Activated CD4-positive, alpha-beta T cell treated with anti-CD3 and anti-CD28 coated beads, Interleukin-2, amount 50 U/mL, for 16 hours (primary cell): ENCODE data around the gene CTCF.

Experiments used
- DNase-seq: peaks from one replicate; pipeline ENCODE4 v3.0.0-alpha.2; 2020

The CTCF gene

GRCh38 chr16:67551091-67551490 lies 11.2 kb upstream of the CTCF start:
- no peak for DNase-seq

- no peak for DNase-seq
Observed at GRCh38 chr16:67551972-67552371, 10.4 kb upstream of the CTCF start.

GRCh38 chr16:67552476-67552875 lies 9.8 kb upstream of the CTCF start:
- DNase-seq = no peak

- DNase-seq = peak; percentile 81
Observed at GRCh38 chr16:67555795-67556212, 6.5 kb upstream of the CTCF start.

GRCh38 chr16:67558859-67559258 lies 3.5 kb upstream of the CTCF start:
- DNase-seq = no peak

GRCh38 chr16:67560827-67561342 lies 1.4 kb upstream of the CTCF start:
- DNase-seq = no peak

GRCh38 chr16:67561501-67561823 lies 864 bp upstream of the CTCF start:
- DNase-seq = no peak

GRCh38 chr16:67561824-67562525 lies 351 bp upstream of the CTCF start:
- DNase-seq = peak; percentile 99

GRCh38 chr16:67562918-67563707 lies 787 bp downstream of the CTCF start:
- peak; percentile 58 for DNase-seq

- DNase-seq = peak; percentile 46
Observed at GRCh38 chr16:67563708-67564468, 1.6 kb downstream of the CTCF start.

- DNase-seq = no peak
Observed at GRCh38 chr16:67565470-67566100, 3.3 kb downstream of the CTCF start.

- no peak for DNase-seq
Observed at GRCh38 chr16:67571464-67571863, 9.1 kb downstream of the CTCF start.

GRCh38 chr16:67571981-67572431 lies 9.7 kb downstream of the CTCF start:
- no peak for DNase-seq

GRCh38 chr16:67579686-67580085 lies 17.4 kb downstream of the CTCF start:
- no peak for DNase-seq

- no peak for DNase-seq
Observed at GRCh38 chr16:67580202-67580601, 17.9 kb downstream of the CTCF start.

GRCh38 chr16:67593288-67593687 lies 31.0 kb downstream of the CTCF start:
- DNase-seq = no peak

- no peak for DNase-seq
Observed at GRCh38 chr16:67593701-67594100, 31.4 kb downstream of the CTCF start.

- no peak for DNase-seq
Observed at GRCh38 chr16:67594256-67594915, 32.1 kb downstream of the CTCF start.

- DNase-seq = peak; percentile 39
Observed at GRCh38 chr16:67594956-67595355, 32.6 kb downstream of the CTCF start.

GRCh38 chr16:67598527-67598926 lies 36.2 kb downstream of the CTCF start:
- no peak for DNase-seq

GRCh38 chr16:67605641-67606040 lies 43.3 kb downstream of the CTCF start:
- DNase-seq = no peak

- no peak for DNase-seq
Observed at GRCh38 chr16:67606632-67607031, 44.3 kb downstream of the CTCF start.
